Measurements from ENCODE around the gene MFSD1.

Gene MFSD1, protein sequence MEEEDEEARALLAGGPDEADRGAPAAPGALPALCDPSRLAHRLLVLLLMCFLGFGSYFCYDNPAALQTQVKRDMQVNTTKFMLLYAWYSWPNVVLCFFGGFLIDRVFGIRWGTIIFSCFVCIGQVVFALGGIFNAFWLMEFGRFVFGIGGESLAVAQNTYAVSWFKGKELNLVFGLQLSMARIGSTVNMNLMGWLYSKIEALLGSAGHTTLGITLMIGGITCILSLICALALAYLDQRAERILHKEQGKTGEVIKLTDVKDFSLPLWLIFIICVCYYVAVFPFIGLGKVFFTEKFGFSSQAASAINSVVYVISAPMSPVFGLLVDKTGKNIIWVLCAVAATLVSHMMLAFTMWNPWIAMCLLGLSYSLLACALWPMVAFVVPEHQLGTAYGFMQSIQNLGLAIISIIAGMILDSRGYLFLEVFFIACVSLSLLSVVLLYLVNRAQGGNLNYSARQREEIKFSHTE

DNA sequence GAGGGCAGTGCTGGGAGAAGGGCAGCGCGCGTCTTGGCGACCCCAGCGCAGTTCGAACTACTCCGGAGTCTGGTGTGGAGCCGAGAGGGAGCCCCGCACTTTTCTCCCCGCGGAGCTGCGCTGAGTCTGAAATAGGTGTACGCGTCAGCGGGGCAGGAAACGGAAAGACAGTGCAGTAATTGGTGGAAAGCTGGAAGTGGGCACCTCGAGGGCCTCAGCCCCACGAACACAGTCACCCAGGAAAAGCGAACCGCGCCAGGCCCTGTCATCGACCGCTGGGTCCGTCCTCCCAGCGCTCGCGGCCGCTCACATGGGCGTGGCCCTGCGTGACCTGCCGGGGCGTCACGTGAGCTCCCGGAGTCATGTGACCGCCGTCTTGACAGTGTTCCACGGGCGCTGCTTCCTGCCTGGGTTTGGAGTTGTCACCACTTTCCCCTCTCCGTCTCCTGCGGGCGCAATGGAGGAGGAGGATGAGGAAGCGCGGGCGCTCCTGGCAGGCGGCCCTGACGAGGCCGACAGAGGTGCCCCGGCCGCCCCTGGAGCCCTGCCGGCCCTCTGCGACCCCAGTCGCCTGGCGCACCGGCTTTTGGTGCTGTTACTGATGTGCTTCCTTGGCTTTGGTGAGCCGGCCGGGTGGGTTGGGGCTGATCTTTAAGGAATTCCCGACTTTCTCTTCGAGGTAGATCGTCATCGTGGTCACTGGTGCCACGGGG lies at the start of gene MFSD1:
MFSD1 (plus strand) TSS at position 359 of the 713 bp plus-strand sequence; CDS start at position 458, 99 bp downstream.
- peak; percentile 80 for DNase-seq

DNA sequence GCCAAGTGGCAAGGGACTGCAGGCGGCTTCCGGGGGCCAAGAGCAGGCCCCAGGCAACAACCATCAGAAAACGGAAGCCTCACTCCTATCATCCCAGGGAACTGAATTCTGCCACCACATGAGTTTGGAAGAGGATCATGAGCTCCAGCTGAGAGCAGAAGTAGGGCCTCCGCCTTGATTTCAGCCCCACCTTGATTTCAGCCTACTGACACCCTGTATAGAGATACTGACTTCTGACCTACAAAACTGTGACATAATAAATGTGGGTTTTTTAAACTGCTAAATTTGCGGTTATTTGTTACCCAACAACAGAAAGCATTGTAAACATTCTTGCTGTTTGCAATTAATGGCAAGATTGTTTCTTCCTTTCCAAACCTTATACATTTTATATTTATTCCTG lies 48.0 kb upstream of the MFSD1 start:
- DNase-seq, result no peak

DNA sequence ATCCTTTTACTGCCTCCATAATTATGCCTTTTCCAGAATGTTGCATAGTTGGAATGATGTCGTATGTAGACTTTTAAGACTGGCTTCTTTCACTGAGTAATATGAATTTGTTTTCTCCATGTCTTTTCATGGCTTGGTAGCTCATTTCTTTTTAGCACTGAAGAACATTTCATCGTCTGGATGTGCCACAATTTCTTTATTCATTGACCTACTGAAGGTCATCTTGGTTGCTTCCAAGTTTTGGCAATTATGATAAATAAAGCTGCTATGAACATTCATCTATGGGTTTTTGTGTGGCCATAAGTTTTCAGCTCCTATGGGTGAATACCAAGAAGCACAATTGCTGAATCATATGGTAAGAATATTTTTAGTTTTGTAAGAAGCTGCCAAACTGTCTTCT lies 46.4 kb upstream of the MFSD1 start:
- DNase-seq, result no peak

DNA sequence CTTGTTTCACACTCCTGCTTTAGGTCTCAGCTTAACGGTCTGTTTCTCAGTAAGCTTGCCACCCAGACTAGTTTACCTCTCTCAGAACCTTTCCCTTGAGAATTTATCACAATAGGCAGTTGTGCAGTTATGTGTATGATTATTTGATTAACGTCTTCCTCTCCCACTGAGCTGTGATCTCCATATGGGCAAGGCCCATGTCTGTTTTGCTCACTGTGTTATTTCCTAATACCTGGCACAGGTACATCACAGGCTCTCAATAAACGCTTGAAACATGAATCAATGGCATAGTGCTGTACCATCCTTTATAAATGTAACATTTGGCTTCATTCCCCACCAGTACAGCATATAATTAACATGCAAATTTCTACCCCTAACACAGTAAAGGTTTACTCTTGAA lies 40.5 kb upstream of the MFSD1 start:
- DNase-seq, result no peak

DNA sequence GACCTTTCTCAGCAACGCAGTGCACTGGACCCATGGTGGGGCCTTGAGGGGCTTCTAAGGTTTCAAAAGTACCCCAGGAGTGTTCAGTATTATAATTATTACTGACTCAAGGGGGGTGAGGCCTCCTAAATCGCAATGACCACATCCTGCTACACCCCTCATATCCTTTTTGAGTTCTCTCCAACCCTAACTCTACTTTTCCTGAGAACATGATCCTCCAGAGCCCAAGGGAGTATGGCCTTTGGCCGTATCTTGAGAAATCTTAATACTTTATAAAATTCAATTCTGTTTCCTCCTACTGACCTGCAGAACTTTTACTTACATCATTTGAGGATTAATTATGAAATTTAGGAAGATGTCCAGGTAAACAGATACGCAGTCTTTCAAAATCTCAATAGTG lies 39.2 kb upstream of the MFSD1 start:
- DNase-seq, result no peak

DNA sequence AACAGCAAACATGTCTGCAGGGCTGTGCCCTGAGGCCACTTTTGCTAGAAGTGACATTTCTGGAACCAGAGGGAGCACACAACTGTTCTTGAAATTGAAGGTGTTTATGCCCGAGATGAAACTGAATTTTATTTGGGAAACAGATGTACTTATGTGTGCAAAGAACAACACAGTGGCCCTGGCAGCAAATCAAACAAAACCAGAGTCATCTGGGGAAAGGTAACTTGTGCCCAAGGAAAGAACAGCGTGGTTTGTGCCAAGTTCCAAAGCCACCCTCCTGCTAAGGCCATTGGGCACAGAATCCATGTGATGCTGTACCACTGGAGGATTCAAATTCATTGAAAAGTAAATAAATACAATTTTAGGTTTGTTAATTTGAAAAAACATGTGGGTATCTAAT lies 38.4 kb upstream of the MFSD1 start:
- DNase-seq, result no peak

DNA sequence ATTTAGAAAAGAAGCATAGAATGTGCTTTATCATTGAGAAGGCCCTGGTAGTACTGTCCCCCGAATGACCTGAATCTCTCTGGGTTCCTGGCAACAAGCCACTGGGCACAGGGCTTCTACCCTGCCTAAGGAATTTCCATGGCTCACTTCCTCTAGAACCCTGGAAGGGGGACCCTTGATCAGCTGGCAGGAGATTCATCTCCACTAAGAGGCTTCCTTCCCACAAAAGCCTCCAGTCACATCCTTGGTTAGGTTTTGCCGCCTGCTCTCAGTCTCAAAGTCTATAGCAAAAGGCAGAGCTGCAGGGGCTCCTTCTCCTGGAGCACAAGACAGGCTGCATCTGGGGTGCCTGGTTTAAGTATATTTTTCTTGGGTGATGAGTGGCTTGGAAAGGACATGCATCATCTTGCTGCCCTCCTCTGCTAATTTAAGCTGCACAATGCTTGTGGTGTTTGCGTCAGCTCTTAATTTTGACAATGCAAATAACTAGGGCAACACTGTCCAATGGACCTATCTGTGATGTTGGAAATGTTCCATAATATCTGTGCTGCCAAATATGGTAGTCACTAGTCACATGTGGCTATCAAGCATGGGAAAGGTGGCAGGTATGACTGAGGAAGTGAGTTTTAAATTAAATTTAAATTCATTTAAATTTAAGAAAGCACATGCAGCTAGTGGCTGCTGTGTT lies 36.2 kb upstream of the MFSD1 start:
- DNase-seq, result no peak

DNA sequence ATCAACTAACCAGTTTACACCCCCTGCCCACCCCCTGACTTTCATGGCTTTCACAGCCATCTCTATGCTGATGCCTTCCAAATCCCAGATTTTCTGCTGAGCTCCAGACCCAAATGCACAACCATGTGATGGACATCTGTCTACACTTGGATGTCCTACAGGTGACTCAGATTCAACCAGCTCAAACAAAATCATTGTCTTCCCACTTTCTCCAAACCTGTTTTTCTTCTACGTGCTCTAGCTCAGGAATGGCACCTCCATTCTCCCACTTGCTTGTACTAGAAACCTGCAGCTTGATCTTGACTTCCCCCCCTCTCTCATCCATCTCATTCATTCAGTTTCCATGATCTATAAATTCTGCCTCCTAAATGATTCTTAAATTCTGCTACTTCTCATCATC lies 35.5 kb upstream of the MFSD1 start:
- no peak for DNase-seq

DNA sequence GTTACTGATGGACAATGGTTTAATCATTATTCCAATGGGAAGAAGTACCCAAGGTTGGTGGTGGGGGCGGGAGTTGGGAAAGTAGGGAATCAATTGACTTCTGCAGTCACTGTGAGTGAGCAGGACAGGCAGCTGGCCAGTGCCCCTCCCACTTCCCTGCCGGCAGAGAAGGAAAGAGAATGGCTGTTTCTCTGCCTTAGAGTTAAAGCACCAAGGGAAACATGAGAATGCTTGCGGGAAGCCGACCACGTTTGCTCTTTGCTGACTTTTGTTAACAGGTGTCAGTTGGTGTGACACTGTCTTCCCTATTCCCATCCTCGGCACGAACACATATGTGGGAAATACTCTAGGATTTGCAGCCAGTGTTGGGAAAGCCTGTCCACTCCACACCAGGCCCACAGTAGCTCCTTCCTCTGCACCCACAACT lies 33.5 kb upstream of the MFSD1 start:
- no peak for DNase-seq

DNA sequence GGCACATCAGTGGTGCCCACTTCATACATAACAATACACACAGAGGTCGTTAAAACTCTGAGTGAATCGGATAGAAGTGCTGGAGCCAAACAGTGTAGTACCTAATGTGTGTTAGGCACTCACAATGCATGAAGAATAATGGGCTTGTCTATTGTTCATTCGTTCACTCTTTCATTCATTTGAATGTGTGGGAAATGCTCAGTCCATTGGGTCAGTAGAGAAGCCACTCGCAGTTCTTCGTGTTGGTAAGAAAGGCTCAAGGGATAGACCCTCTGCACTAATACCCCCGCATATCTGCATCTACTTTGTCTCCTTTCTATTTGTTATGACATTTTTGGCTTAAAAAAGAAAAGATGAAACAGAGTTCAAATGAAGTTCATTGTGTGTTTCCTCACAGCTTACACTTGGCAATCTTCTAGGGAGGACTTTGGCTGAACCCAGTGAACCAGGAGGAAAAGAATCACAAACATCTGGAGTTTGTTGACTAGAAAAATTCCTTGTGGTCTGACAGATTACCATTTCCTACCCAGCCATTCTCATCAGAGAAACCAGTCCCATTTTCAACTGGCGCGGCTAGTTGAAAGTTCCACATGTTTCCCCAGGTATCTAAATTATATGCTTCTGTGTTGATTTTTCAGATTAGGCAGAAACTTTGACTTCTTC lies 32.8 kb upstream of the MFSD1 start:
- DNase-seq, result no peak

DNA sequence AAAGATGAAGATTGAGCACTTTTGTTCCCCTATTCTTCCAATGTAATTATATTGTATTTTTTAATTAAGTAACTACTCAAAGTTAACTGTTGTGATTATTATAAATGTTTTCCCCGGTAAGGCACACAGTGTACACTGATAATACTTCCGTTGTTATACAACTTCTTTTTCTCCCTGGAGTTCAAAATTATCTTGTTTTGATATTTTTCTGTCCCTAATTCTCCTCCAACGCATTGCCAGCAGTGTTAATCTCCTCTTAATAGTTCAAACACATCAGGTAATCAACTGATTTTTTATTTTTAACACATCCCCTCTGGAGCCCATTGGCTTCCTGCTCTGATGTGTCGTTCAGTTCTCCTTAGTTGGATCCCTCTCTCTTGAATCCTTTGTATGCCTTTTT lies 32.3 kb upstream of the MFSD1 start:
- DNase-seq, result no peak

DNA sequence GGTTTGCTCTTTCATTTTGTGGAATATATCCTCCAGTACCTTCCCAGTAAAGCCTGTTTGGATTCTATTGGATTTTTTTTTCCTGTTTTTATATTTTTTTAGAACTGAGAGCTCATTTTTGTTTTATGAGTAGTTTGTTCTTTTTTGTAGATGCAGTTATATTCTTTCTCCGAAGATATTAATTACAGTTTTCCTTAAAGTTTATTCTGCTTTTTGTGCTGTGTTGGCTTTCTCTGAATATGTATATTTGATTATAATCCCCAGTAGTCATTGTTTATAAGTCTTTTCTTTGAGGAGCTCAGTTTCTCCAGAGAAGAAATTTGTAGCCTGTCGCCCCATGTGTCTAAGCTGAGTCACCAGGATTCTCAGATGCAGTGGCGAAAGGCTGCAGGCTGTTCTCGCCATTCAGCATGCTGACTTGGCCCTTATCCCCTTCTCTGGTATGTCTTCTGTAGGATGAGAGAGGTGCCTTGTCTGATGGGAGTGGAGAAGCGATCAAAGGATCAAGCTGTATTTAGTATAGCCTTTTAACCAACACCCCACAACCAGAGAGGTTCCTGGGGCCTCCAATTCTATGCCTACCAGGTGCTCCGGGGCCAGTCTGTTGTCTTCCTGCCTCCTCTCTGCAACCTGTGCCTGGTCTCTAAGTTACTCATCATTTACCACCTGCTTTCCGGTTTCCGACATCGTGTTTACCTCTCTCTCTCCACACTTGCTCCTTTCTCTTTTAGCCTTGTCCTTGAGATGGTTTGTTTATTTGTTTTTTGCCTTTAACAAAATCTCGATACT lies 31.7 kb upstream of the MFSD1 start:
- no peak for DNase-seq

DNA sequence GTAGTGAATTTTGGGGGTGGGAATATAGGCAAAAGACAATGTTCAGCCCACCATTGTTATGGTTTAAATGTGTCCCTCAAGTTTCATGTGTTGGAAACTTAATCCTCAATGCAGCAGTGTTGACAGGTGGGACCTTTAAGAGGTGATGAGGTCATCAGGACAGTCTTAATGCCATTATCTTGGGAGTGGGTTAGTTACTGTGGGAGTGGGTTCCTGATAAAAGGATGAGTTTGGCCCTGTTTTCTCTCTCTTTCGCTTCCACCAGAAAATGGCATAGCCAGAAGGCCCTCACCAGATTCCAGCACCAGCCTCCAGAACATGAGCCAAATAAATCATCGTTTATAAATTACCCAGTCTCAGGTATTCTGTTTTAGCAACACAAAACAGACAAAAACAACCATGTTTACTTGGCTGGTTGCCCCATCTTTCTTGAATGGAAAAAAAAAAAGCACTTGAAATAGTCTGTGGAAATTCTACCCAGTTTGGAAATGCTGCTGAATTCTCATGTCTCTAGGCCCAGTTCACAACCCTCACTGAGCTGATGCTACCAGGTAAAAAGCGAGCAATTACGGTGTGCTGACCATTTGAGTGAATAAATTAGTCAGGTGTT lies 31.0 kb upstream of the MFSD1 start:
- no peak for DNase-seq

DNA sequence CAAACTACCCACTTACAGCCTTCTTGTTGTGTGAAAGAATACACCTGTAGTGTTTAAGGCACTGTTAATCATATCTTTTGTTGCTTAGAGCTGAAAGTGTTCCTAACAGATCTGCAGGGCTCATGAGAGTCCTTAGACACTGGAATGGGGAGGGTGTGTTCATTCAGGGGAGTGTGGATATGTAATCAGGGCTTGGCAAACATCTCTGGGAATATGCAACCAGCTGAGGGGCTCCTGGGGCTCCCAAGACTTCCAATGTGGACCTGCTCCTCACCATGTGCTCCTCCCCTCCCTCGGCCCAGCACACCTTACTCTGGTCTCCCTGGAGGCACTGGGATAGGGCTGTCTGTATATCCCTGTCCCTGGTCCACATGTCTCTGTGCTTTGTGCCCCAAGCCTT lies 30.3 kb upstream of the MFSD1 start:
- no peak for DNase-seq

DNA sequence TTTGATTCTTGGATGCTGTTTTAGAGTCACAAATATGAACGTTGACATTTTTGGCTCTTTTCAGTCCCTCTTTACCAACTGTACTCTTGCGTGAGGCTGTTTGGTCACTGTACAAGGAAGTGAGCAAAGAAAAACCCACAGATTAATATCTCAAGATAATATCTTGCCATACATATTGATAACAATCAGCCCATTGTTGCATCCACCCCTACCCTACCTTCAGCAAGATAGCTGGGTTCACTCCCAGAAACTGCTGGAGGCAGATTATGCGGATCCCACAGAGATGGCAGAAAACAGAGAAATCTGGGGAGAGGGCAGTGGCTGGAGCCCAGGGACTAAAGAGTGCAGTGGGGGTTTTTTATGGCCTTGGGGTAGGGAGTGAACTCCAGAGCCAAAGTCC lies 29.9 kb upstream of the MFSD1 start:
- DNase-seq, result no peak

DNA sequence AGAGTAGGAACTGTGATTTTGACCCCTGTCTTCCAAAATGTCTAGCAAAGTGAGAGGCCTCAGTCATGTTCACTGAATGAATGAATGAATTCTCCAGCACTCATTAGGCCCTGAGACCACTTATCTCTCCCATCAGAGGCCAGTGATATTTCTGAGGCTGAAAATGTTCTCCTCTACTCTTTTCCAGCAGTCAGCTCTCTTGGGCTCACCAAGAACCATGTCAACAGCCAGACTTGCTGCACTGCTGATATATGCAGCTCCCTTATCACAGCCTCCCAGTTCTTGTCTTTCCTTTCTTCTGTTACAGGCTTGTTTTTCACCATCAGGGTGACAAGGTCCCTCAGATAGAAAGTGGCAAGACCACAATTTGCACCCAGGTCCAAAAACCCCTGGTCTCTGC lies 28.7 kb upstream of the MFSD1 start:
- DNase-seq, result no peak

DNA sequence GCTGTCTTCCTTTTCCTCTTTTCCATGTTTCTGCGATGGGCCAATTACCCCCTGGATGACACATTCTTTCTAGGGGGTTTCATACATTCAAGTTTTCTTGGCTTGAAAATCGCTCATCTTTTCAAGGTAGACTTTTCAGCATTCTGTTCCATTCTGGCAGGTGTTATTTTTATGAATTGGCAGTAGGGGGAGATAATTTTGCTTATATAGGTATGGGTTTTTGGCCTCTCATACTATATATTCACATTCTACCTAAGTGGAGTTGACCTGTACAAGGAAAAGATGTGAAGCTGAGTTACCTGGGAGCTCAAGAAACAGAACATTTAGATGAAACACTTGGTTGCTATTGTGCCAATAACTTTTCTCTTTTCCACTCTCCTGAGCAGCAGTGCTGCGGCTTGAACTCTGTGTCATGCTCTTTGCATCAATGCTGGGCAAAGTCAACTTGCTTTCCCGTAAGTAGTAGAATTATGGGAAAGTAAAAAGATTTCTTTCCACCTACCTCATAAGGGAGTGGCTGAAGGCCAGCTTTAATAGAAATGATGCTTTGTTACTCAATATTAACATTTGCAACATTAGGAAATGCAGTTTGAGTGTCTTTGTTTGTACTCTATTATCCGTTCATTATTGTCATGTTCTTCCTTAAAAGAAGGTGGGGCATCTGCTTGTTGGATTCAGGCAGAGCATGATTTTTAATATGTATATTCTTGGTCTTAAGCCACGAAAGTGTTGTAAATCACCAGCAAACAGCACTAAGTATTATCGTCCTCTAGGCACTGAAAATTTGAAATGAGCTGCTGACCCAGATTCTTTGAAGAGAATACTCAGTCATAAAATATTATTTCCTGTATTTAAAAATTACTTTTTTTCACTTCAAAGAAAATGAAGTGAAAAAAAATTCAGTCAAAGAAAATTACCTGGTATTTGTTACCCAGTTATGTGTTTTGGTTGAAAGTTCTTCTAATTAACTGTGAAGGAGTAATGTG lies 27.7 kb upstream of the MFSD1 start:
- DNase-seq, result no peak

DNA sequence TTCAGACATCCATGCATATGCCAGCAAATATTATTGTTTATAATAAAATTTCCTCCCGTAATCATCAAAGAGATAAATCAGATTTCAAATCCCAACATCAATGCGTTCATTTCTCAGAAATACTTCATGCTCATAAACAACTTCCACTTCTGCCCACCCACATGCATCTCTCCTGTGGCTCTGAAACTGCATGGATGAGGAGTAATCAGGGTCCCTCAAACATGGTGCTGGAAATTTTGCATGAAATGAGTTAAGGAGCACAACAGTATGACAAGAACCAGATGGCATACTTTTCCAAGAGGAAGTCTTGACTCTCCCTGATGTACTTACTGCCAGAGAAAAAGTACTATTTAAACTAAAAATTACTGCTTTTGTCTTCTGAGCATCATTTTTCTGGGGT lies 26.9 kb upstream of the MFSD1 start:
- no peak for DNase-seq

DNA sequence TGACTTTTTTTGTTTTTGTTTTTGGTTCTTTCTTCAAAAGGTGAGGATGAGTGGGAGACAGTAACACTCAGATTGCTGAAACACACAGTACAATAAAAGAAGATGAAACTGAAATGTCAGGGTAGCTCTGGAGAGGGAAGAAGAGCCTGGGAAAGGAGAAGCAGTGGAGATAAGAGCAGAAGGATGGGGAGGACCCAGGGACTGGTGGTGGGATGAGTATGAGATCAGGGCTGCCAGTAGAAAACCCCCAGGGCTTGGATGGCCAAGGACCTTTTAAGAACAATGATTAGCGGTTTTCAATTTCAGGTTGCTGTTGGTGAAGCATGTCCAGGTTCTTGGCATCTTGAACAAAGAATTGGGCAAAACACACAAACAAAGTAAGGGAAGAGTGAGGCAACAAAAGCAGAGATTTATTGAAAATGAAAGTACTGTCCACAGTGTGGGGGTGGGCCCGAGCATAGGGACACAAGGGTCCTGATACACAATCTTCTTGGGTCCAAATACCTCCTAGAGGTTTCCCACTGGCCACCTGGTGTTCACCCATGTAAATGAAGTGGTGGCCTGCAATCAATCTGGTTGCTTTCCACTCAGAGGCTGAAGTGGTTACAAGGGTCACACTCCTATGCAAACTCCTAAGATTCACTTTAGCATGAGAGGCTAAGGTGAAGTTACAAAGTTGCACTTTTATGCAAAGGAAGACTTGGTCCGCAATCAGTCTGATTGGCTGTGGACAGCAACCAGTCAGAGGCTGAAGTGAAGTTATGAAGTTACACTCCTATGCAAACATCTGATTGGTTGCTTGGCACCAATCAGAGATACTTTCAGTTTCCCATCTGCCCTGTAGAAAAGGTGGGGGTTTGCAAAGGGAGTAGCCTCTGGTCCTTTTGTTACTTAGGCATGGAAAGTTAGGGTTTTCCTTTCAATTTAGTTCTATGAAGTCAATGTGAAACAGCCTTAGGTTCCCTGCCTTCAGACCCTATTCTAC lies 26.1 kb upstream of the MFSD1 start:
- DNase-seq, result no peak
